GM12878 (cell line): ENCODE results near the gene IL1RL1. TPM values are rescaled to one million over a fixed set of nuclear protein-coding genes. Genes with fewer than 3 reads are reported as not detected.

Experiments used
- BHLHE40 ChIP-seq, 2 experiments: fragments of 450-650 bp in 1 of 2; IDR thresholded peaks; 2 replicates each; pipeline ENCODE4 v1.6.1; 2011 to 2017; ENCODE audit warnings: low read depth in 2 of 2, borderline replicate concordance in 1 of 2, improper control_type of control experiment in 1 of 2, low read length in 1 of 2, mild to moderate bottlenecking in 1 of 2
- BMI1 ChIP-seq: fragments of 450-650 bp; IDR thresholded peaks from 2 replicates; pipeline ENCODE4 v1.6.1; 2016; ENCODE audit warnings: mild to moderate bottlenecking, moderate library complexity, borderline replicate concordance
- ETV6 ChIP-seq, 2 experiments: fragments of 450-650 bp in 1 of 2; IDR thresholded peaks in 1 of 2; conservative IDR thresholded peaks in 1 of 2; 2 replicates each; pipeline ENCODE4 v1.6.1; 2014; ENCODE audit warnings: antibody characterized with exemption in 1 of 2, borderline replicate concordance in 1 of 2, low read depth in 1 of 2, mild to moderate bottlenecking in 1 of 2, moderate library complexity in 1 of 2
- HDAC6 ChIP-seq: fragments of 200-600 bp; sonication (generic); IDR thresholded peaks from one replicate; pipeline ENCODE4 v1.8.0; 2017; ENCODE audit warnings: antibody characterized with exemption; ENCODE audit not compliant: unreplicated experiment
- IRF4 ChIP-seq: IDR thresholded peaks from 2 replicates; pipeline ENCODE4 v1.6.1; 2011; ENCODE audit warnings: low read depth, low read length
- KDM1A ChIP-seq: fragments of 200-600 bp; sonication (generic); IDR thresholded peaks from 2 replicates; pipeline ENCODE4 v1.6.1; 2016; ENCODE audit warnings: borderline replicate concordance
- NKRF ChIP-seq: fragments of 450-650 bp; conservative IDR thresholded peaks from 2 replicates; pipeline ENCODE4 v1.6.1; 2017; ENCODE audit warnings: mild to moderate bottlenecking, moderate library complexity
- polyA plus RNA-seq, 11 experiments: library from polyadenylated mRNA; depleted of rRNA in 4 of 11; unstranded in 6 of 11; stranded (reverse) in 5 of 11; fragments of >200 nt; fragmentation: Nextera tagmentation in 4 of 11; fragmentation: Illumina TruSeq in 1 of 11; extraction: Ambion mirVana in 4 of 11; extraction: Trizol in 1 of 11; gene quantifications; 1 replicate in 1 of 11; 2 replicates in 10 of 11; pipeline versions ENCODE4 v1.2.1 to v1.2.3, GENCODE V29; 2011 to 2016; ENCODE audit warnings: inconsistent platforms in 2 of 11, missing spikeins in 2 of 11, low read depth in 1 of 11
- total RNA-seq, 4 experiments: library from RNA; depleted of rRNA in 3 of 4; stranded (reverse); fragments of >200 nt in 3 of 4; fragmentation: Illumina TruSeq in 1 of 4; extraction: Trizol in 1 of 4; gene quantifications; 2 replicates each; pipeline versions ENCODE4 v1.2.1 to v1.2.3, GENCODE V29; 2013 to 2021
- TF ChIP-seq, protein P1 (sequence below): IDR thresholded peaks from 2 replicates; pipeline ENCODE4 v1.6.1; 2012; ENCODE audit warnings: mild to moderate bottlenecking, low read depth, low read length

The IL1RL1 gene
- total and polyA plus RNA-seq, 10 of the 15 experiments (the other 5 are each of a cell fraction or from before 2014, with no cell fraction given) = 0.08 to 0.18 TPM; not detected in 8

- TF ChIP-seq, protein P1, sequence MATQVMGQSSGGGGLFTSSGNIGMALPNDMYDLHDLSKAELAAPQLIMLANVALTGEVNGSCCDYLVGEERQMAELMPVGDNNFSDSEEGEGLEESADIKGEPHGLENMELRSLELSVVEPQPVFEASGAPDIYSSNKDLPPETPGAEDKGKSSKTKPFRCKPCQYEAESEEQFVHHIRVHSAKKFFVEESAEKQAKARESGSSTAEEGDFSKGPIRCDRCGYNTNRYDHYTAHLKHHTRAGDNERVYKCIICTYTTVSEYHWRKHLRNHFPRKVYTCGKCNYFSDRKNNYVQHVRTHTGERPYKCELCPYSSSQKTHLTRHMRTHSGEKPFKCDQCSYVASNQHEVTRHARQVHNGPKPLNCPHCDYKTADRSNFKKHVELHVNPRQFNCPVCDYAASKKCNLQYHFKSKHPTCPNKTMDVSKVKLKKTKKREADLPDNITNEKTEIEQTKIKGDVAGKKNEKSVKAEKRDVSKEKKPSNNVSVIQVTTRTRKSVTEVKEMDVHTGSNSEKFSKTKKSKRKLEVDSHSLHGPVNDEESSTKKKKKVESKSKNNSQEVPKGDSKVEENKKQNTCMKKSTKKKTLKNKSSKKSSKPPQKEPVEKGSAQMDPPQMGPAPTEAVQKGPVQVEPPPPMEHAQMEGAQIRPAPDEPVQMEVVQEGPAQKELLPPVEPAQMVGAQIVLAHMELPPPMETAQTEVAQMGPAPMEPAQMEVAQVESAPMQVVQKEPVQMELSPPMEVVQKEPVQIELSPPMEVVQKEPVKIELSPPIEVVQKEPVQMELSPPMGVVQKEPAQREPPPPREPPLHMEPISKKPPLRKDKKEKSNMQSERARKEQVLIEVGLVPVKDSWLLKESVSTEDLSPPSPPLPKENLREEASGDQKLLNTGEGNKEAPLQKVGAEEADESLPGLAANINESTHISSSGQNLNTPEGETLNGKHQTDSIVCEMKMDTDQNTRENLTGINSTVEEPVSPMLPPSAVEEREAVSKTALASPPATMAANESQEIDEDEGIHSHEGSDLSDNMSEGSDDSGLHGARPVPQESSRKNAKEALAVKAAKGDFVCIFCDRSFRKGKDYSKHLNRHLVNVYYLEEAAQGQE = no peak
- no peak for TF ChIP-seq ETV6 (conservative IDR thresholded peaks at IDR 0.05 in 1 of 2, IDR thresholded peaks at IDR 0.05 in 1 of 2; ENCODE audit: borderline replicate concordance in 1 of 2, low read depth in 1 of 2)
- TF ChIP-seq BHLHE40 (IDR thresholded peaks at IDR 0.05; ENCODE audit: borderline replicate concordance in 1 of 2, low read depth in 2 of 2, low read length in 1 of 2) = no peak
- TF ChIP-seq HDAC6 = no peak
- TF ChIP-seq KDM1A = no peak
- no peak for TF ChIP-seq IRF4
- TF ChIP-seq NKRF = no peak
- TF ChIP-seq BMI1 = no peak
Measured at GRCh38 chr2:102277202-102277700, 34.1 kb upstream of the IL1RL1 start (continued).
